Activated gamma-delta T cell treated with anti-CD3 and anti-CD28 coated beads, Interleukin-2, amount 50 U/mL, for 16 hours (primary cell): Measurements from ENCODE around the gene FGGY.

Experiments
- DNase-seq: peaks from one replicate; pipeline ENCODE4 v3.0.0-alpha.2; 2020; ENCODE audit warnings: low read depth

The FGGY gene

GRCh38 chr1:59738591-59739015, 441.7 kb downstream of the FGGY start:
- no peak for DNase-seq

- DNase-seq: no peak
These were observed 442.2 kb downstream of the FGGY start for GRCh38 chr1:59739111-59739510.

GRCh38 chr1:59742526-59742925, 445.6 kb downstream of the FGGY start:
- DNase-seq: no peak

GRCh38 chr1:59743324-59744091, 446.6 kb downstream of the FGGY start:
- no peak for DNase-seq

GRCh38 chr1:59747420-59748024, 450.6 kb downstream of the FGGY start:
- no peak for DNase-seq

GRCh38 chr1:59748123-59748522, 451.2 kb downstream of the FGGY start:
- DNase-seq: no peak

- no peak for DNase-seq
These were observed 453.6 kb downstream of the FGGY start for GRCh38 chr1:59750328-59751003.

GRCh38 chr1:59751004-59751395, 454.1 kb downstream of the FGGY start:
- no peak for DNase-seq

GRCh38 chr1:59751801-59752200, 454.9 kb downstream of the FGGY start:
- DNase-seq: no peak

- no peak for DNase-seq
These were observed 455.9 kb downstream of the FGGY start for GRCh38 chr1:59752556-59753414.

GRCh38 chr1:59755069-59755685, 458.3 kb downstream of the FGGY start:
- DNase-seq: no peak

GRCh38 chr1:59757197-59757747, 460.4 kb downstream of the FGGY start:
- DNase-seq: no peak

- DNase-seq: peak; percentile 41
These were observed 462.4 kb downstream of the FGGY start for GRCh38 chr1:59759156-59759925.

- DNase-seq: no peak
These were observed 464.5 kb downstream of the FGGY start for GRCh38 chr1:59761443-59761842.

GRCh38 chr1:59763418-59763817, 466.5 kb downstream of the FGGY start:
- no peak for DNase-seq

GRCh38 chr1:59765011-59765730, 468.3 kb downstream of the FGGY start:
- DNase-seq: no peak

GRCh38 chr1:59766227-59766855, 469.4 kb downstream of the FGGY start:
- DNase-seq: no peak

GRCh38 chr1:59767119-59767518, 470.2 kb downstream of the FGGY start:
- no peak for DNase-seq
